ENCODE data around the gene NNT. TPM values are rescaled to one million over a fixed set of nuclear protein-coding genes. Genes with fewer than 3 reads are reported as not detected.

The NNT gene
- total and polyA plus RNA-seq, 9 of the 15 experiments (the other 6 are each of a cell fraction or from before 2014, with no cell fraction given), result 21.9 to 68.6 (median 42.2) TPM

DNA sequence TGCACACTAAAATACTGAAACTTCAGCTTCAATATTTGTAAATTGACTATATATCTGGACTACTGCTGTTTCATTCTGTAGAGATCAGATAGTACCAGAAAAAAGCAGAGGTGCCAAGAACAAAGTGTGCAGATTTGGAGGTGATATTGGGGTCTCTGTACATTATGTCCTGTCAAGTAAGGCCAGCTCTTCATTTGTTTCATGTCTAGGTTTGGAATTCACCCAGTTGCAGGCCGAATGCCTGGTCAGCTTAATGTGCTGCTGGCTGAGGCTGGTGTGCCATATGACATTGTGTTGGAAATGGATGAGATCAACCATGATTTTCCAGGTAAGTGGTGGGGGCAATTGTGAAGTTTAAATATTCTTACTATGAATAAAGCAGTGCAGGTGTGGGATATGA is 96.9 kb downstream of the NNT start:
- CTCF ChIA-PET (ENCODE audit: low intra/inter-chr PET ratio), result no interaction called here

DNA sequence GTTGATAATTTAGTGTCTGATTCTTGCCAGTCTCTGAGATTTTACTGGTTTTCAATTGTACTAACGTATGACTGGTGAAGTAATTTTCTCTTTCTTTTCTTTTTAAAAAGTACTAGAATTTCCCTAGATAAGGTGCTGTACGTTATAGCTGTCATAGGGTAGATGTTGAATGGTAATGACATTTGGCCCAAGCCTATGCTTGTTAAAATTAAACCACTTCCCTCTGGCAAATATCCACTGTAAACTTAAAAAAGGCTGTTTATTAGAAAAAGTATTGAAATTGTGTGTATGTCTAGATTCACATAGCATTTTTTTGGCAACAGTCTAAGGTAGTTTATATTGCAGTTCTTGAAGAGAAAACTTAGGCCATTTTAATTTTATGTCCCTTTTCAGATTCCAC is 97.6 kb downstream of the NNT start:
- peak; percentile 35 for FAIRE-seq
- Histone ChIP-seq H3K9me3 (replicated peaks; ENCODE audit: control insufficient read depth, insufficient read depth, low read depth, low read length) (no peaks in the 10 kb centered on the region), H3K9me1 (ENCODE audit: control insufficient read depth, insufficient read depth, low read length) (no peaks in the 10 kb centered on the region), H3K36me3 (ENCODE audit: control insufficient read depth, insufficient read depth, low read length) (peaks cover 25% of the 10 kb centered on the region; the same call in 2 of the 3 replicates), H3K4me3 (no peak overlapping the region), H3K9ac (ENCODE audit: insufficient read depth in 1 of 2, low read depth in 2 of 2, low read length in 2 of 2) (no peak overlapping the region), H2AFZ (ENCODE audit: low read depth, low read length) (no peak overlapping the region), H3K4me2 (ENCODE audit: insufficient read depth, low read length) (no peak overlapping the region), H3K27ac (ENCODE audit: extremely low read depth, low read depth, low read length) (no peak overlapping the region), H4K20me1 (replicated peaks; ENCODE audit: control insufficient read depth, insufficient read depth, low read length) (no peaks in the 10 kb centered on the region), H3K79me2 (ENCODE audit: control insufficient read depth, insufficient read depth, low read length) (no peaks in the 10 kb centered on the region), H3K4me1 (replicated peaks in 1 of 2; ENCODE audit: control insufficient read depth in 2 of 2, insufficient read depth in 2 of 2, low read length in 2 of 2) (no peaks in the 10 kb centered on the region), H3K27me3 (ENCODE audit: control insufficient read depth in 2 of 2, insufficient read depth in 2 of 2, low read length in 2 of 2) (no peaks in the 10 kb centered on the region)
- intact Hi-C loops (cut with micrococcal nuclease), result no loop called here
- in situ Hi-C loops (cut with MboI), result no loop called here
- CTCF ChIA-PET (ENCODE audit: low intra/inter-chr PET ratio), result no interaction called here
- no TSS peak for BruUV-seq (replicated peaks)
- WGBS (ENCODE audit: insufficient coverage, low coverage, missing lambda C conversion rate), result 88% methylated on average over 2 of the region's 2 CpGs
- no peak for DNase-seq (ENCODE audit: extremely low read depth in 1 of 4, low spot score in 3 of 4)
- no peak for ATAC-seq
- POLR2A ChIA-PET, result no interaction called here
- TF ChIP-seq SIX5 (IDR thresholded peaks at IDR 0.05; ENCODE audit: borderline replicate concordance in 1 of 2, insufficient read depth in 1 of 2, low read depth in 1 of 2, low read length in 2 of 2) (no peak), STAT6 (CRISPR knock-in tag; IDR thresholded peaks at IDR 0.05) (no peak), ZNF436 (CRISPR knock-in tag; IDR thresholded peaks at IDR 0.05) (no peak), ELF4 (CRISPR knock-in tag; IDR thresholded peaks at IDR 0.05) (no peak), BACH1 (tag; IDR thresholded peaks at IDR 0.05) (no peak)

More for the DNA sequence above, 96.9 kb downstream of the NNT start:
- no peak for TF ChIP-seq HIVEP1 (CRISPR knock-in tag; IDR thresholded peaks at IDR 0.05)
- TF ChIP-seq SMARCE1 (IDR thresholded peaks at IDR 0.05), result no peak
- no peak for TF ChIP-seq HDAC2 (IDR thresholded peaks at IDR 0.05)
- no peak for TF ChIP-seq ZNF589 (CRISPR knock-in tag; IDR thresholded peaks at IDR 0.05; ENCODE audit: low read depth)
- TF ChIP-seq HLTF (IDR thresholded peaks at IDR 0.05), result no peak
- TF ChIP-seq, protein P1, sequence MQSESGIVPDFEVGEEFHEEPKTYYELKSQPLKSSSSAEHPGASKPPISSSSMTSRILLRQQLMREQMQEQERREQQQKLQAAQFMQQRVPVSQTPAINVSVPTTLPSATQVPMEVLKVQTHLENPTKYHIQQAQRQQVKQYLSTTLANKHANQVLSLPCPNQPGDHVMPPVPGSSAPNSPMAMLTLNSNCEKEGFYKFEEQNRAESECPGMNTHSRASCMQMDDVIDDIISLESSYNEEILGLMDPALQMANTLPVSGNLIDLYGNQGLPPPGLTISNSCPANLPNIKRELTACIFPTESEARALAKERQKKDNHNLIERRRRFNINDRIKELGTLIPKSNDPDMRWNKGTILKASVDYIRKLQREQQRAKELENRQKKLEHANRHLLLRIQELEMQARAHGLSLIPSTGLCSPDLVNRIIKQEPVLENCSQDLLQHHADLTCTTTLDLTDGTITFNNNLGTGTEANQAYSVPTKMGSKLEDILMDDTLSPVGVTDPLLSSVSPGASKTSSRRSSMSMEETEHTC (IDR thresholded peaks at IDR 0.05), result no peak
- ATAC-seq, result no peak
- no peaks in the 10 kb centered on the region for H3K4me1 ChIP-seq (replicated peaks in 1 of 2; ENCODE audit: control insufficient read depth in 2 of 2, insufficient read depth in 2 of 2, low read length in 2 of 2)
- BruUV-seq (replicated peaks), result no TSS peak
- H3K27me3 ChIP-seq (ENCODE audit: control insufficient read depth in 2 of 2, insufficient read depth in 2 of 2, low read length in 2 of 2), result no peaks in the 10 kb centered on the region
- no peak for FAIRE-seq
- no peak overlapping the region for H3K4me3 ChIP-seq
- H3K79me2 ChIP-seq (ENCODE audit: control insufficient read depth, insufficient read depth, low read length), result no peaks in the 10 kb centered on the region
- POLR2A ChIA-PET, result interaction anchor here (0.7 to 1.5 kb wide), 3 partner anchors 13 to 20 kb away, joined by 3 read pairs; no protein-coding TSS in a partner anchor
- 54% methylated on average over 1 of the region's 1 CpG for WGBS (ENCODE audit: insufficient coverage, low coverage, missing lambda C conversion rate)
- H3K27ac ChIP-seq (ENCODE audit: extremely low read depth, low read depth, low read length), result no peak overlapping the region
- no peaks in the 10 kb centered on the region for H3K9me3 ChIP-seq (replicated peaks; ENCODE audit: control insufficient read depth, insufficient read depth, low read depth, low read length)
- H3K9ac ChIP-seq (ENCODE audit: insufficient read depth in 1 of 2, low read depth in 2 of 2, low read length in 2 of 2), result no peak overlapping the region
- H2AFZ ChIP-seq (ENCODE audit: low read depth, low read length), result no peak overlapping the region
- intact Hi-C loops (cut with micrococcal nuclease) (no loop called here), in situ Hi-C loops (cut with MboI) (no loop called here)
- peaks cover 18% of the 10 kb centered on the region; the same call in 2 of the 3 replicates for H3K36me3 ChIP-seq (ENCODE audit: control insufficient read depth, insufficient read depth, low read length)
- H4K20me1 ChIP-seq (replicated peaks; ENCODE audit: control insufficient read depth, insufficient read depth, low read length), result no peaks in the 10 kb centered on the region
- no peaks in the 10 kb centered on the region for H3K9me1 ChIP-seq (ENCODE audit: control insufficient read depth, insufficient read depth, low read length)
- no peak overlapping the region for H3K4me2 ChIP-seq (ENCODE audit: insufficient read depth, low read length)
- DNase-seq (ENCODE audit: extremely low read depth in 1 of 4, low spot score in 3 of 4), result no peak

All from K562 (cell line).